ENCODE results near the gene SIGLEC12.

DNA sequence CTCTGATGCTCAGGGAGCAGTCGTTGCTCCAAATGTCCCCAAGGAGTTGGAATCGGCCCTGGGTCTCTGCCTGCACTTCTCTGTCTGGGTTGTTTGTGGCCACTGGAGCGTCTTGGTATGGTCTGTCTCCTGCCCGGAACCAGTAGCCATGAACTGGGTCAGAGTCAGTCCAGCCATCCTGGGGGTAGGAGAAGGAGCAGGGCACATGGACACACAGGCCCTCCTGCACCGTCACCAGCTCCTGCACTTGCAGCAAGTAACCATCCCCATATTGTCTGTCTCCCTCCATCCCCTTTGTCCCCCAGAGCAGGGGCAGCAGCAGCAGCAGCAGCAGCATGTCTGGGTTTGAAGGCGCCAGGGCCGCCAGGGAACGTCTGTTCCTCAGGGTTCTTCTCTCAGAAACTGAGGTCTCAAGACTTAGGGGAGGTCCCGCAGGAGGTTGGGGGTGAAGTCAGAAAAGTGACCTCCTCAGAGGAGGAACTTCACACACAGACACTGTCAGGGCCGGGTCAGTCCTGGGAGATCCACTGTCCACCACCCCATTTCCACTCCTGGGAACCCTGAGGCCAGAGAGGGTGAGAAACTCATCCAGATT is 43.5 kb downstream of the SIGLEC12 start, which contains the start of gene SIGLEC8:
- TF ChIP-seq EZH2 (IDR thresholded peaks at IDR 0.05): no peak
- TF ChIP-seq, protein P1, sequence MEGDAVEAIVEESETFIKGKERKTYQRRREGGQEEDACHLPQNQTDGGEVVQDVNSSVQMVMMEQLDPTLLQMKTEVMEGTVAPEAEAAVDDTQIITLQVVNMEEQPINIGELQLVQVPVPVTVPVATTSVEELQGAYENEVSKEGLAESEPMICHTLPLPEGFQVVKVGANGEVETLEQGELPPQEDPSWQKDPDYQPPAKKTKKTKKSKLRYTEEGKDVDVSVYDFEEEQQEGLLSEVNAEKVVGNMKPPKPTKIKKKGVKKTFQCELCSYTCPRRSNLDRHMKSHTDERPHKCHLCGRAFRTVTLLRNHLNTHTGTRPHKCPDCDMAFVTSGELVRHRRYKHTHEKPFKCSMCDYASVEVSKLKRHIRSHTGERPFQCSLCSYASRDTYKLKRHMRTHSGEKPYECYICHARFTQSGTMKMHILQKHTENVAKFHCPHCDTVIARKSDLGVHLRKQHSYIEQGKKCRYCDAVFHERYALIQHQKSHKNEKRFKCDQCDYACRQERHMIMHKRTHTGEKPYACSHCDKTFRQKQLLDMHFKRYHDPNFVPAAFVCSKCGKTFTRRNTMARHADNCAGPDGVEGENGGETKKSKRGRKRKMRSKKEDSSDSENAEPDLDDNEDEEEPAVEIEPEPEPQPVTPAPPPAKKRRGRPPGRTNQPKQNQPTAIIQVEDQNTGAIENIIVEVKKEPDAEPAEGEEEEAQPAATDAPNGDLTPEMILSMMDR (IDR thresholded peaks at IDR 0.05): no peak
